Measurements from ENCODE around the gene KRT1.

- TF ChIP-seq CTCF (IDR thresholded peaks at IDR 0.05; ENCODE audit: low read depth, low read length, poor library complexity, severe bottlenecking), result no peak
- TF ChIP-seq EZH2phosphoT487 (IDR thresholded peaks at IDR 0.05; ENCODE audit: borderline replicate concordance, low read length), result no peak
Measured at GRCh38 chr12:52684431-52684830, 4.2 kb upstream of the KRT1 start.

Measured in DOHH2 (cell line).